ENCODE results near the gene TRIM43. TPM values are rescaled to one million over a fixed set of nuclear protein-coding genes. Genes with fewer than 3 reads are reported as not detected.
"Not testable (repeated sequence)": the region's sequence is repeated elsewhere in the genome, so short reads cannot be mapped to it uniquely, and the experiment has no call there.

TRIM43 gene
- polyA plus RNA-seq (ENCODE audit: insufficient read length), result 0.62 TPM
- long read RNA-seq, donor 1, result 0 reads
- long read RNA-seq, donor 2, result 0 reads
- long read RNA-seq, donor 3, partial matches to known transcripts, result 0 of 1 reads
- long read RNA-seq, donor 3, other reads (novel, unspliced or antisense), result 0 of 1 reads
- long read RNA-seq, donor 4, result 0 reads
- long read RNA-seq, donor 5, result 0 reads
- long read RNA-seq, donor 6, result 0 reads
- long read RNA-seq, donor 7, result 0 reads
- long read RNA-seq, donor 8, result 0 reads

- DNase-seq, result not testable (repeated sequence)
These were observed at the start of gene TRIM43 for GRCh38 chr2:95591701-95592100. TRIM43 (plus strand) TSS chr2:95592001; CDS start chr2:95594024, 2,023 bp downstream.

- no peak for DNase-seq
These were observed 40.7 kb upstream of the TRIM43 start for GRCh38 chr2:95551055-95551568.

DNA sequence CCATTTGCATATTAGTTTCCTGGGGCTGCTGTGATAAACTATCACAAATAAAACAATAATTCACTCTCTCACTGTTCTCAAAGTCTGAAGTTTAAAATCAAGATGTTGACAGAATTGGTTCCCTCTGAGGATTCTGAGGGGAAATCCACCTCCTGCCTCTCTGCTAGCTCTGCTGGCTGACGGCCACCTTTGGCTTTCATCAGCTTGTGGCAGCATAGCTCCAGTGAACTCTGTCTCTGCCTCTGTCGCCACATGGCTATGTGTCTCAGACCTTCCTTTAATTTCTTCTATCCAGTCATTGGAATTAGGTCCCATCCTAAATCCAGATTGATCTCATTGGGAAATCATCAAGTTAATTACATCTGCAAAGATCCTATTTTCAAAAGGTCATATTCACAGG lies 38.9 kb upstream of the TRIM43 start:
- no peak for DNase-seq

GRCh38 chr2:95569170-95569569 lies 22.6 kb upstream of the TRIM43 start:
- no peak for DNase-seq

DNA sequence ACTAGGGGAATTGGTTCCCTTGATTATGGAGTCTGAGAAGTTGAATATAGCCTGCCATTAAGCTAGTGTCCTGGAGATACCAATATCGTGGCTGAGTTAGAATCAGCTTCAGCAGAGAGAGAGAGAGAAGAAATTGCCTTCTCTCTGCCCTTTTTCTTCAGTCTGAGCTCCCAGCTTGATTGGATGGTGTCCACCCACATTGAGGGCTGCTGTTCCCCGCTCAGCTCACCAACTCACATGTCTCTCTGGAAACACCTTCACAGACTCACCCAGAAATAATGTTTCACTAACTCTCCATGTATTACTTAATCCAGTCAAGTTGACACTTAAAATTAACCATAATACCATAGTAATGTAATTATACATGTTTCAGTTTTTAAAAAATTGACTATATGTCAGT lies 17.9 kb upstream of the TRIM43 start:
- DNase-seq, result no peak

DNA sequence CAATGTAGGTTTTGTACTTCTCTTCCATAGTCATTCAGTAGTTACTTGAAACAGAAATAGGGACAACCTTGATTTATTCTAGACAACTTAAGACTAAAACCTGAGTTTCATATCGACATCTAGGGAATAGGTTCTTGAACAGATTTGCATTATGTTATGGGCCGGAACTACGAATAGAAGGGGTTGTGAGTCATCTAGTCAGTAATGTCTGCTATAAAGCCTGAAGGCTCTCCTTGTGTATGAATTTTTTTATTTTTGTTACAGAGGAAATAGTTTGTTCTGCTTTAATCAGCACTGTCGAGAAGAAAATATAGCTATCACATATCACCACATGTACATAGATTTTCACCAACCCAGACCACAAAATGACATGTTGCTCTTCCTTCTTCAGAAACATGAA lies 17.3 kb upstream of the TRIM43 start:
- no peak for DNase-seq

GRCh38 chr2:95575857-95576256 lies 15.9 kb upstream of the TRIM43 start:
- DNase-seq, result no peak

DNA sequence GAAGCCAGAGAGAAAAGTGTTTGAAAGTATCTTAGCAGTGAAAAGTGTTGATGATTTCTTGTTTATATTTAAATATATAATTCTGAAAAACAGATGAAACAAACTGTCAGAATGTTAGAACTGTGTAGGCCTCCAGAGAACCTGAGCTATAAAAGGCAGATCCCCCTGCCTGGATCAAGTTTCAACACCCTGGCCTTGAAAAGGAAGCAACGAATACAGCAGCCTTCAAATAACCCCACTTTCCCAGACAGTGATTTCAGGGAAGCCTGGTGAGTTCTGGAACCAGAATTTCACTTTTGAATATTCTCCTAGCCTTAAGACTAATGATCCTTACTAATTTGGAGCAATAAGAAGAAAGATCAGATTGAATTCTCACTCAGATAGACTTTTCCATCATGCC lies 13.3 kb upstream of the TRIM43 start:
- DNase-seq, result peak; percentile 28

DNA sequence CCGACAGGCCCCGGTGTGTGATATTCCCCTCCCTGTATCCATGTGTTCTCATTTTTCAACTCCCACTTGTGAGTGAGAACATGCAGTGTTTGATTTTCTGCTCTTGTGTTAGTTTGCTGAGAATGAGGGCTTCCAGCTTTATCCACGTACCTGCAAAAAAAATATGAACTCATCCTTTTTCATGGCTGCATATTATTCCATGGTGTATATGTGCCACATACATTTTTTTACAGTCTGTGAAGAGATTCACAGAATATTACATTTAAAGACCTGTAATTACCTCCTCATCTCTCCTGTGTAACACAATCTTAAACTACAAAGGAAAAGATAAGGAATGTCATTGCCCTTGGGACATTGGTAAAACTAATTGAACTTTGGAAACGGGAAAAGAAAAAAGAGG lies 8.3 kb upstream of the TRIM43 start:
- not testable (repeated sequence) for DNase-seq

- peak; percentile 17 for DNase-seq
These were observed 7.5 kb upstream of the TRIM43 start for GRCh38 chr2:95584321-95584720.

DNA sequence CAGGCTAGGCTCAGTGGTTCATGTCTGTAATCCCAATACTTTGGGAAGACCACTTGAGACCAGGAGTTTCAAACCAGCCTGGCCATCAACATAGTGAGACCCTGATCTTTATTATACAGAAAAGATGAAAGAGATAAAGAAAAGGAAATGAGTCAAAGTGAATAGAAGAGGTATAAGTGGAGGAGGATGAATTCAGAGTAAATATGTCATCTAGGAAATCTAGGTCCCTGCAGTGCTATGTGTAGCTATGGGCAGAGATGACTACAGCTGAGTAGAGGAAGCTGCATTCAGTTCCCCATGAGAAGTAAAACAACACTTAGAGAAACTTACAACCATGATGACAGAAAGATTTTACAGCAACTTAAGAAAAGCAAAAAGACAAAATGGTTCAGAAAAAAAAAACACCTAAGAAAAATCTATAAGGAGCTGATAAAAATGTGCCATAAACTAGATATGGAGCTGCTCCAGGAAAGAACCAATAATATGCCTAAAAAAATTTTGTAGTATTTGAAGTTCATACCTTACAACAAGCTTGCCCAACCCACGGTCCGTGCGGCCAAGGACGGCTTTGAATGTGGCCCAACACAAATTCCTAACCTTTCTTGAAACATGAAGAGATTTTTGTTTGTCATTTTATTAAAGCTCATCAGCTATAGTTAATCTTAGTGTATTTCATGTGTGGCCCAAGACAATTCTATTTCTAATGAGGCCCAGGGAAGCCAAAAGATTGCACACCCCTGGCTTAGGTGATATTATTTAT lies 1.8 kb upstream of the TRIM43 start:
- DNase-seq, result not testable (repeated sequence)

DNA sequence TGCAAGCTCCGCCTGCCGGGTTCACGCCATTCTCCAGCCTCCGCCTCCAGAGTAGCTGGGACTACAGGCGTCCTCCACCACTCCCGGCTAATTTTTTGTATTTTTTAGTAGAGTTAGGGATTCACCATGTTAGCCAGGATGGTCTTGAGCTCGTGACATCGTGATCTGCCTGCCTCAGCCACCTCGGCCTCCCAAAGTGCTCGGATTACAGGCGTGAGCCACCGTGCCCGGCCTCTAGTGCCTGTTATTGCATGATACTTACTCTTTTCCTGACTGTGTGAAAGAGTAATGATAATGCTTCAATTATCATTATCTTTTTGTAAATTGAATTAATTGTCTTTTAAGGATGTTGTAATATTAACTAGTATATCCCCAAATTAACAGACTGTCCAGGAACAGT lies 1.2 kb downstream of the TRIM43 start:
- DNase-seq, result not testable (repeated sequence)

- not testable (repeated sequence) for DNase-seq
These were observed 3.2 kb downstream of the TRIM43 start for GRCh38 chr2:95595012-95595411.

DNA sequence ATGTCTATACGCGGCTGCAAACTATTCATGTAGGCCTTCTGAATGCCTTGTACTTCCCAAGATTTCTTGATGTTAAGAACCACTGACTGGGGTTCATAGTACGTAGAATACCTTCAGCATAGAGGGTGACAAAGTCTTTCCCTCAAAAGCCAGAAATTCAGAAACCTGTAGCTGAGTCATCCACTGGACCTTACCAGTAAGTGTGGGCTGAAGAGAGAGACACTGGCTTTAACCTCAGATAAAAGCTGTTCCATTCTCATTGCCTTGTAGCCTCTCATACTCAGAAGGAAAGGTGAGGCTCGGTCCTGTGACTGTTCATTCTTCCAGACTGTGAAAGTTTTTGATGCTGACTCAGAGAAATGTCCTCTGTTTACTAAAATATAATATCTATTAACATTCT lies 9.5 kb downstream of the TRIM43 start:
- DNase-seq, result not testable (repeated sequence)

DNA sequence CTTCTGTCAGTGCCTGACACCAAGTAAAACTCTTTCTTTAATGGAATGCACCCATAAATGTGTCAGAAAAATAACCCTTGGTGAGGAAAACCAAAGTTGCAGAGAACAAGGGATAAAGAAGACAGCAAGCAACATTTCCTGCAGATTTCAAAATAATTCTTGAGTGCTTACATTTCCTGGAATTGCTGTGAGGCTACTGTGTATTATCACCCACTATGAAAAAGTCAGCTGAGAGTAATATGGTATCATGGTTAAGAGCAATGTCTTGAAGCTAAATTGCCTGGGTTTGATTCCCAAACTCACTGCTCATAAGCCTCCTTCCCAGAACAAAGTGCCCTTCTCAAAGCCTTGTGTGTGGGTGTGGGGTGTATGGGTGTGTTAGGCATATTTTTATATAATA lies 10.3 kb downstream of the TRIM43 start:
- DNase-seq, result not testable (repeated sequence)

DNA sequence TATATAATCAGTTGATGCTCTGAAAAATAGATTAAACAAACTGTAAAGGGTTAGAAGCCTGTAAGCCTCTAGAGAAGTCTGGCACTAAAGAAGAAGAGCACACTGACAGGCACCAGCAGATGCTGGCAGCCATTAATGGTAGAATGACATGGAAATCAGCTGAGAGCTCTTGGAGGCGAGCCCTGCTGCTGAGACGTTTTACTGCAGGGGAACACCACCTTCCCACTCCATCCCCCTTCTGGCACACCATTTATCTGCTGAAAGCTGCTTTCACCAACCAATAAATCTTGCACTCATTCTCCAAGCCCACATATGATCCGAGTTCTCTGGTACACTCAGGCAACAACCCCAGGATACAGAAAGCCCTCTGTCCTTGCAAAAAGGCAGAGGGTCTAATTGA lies 16.6 kb downstream of the TRIM43 start:
- DNase-seq, result not testable (repeated sequence)

DNA sequence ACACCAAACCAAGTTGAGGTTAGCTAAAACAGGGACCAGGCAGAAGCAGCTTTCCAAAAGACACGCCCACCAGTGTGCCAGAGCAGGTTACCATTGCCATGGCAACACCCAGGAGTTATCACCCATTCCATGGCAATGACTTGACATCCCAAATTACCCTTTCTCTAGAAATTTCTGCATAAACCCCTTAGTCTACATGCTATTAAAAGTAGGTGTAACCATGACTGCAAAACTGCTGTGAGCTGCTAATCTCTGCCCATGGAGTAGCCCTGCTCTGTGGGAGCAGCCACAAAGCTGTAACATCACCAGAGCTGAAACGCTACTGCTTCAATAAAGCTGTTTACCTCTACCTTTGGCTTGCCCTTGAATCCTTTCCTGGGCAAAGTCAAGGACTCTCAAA lies 18.0 kb downstream of the TRIM43 start:
- not testable (repeated sequence) for DNase-seq

GRCh38 chr2:95613048-95613447 lies 21.2 kb downstream of the TRIM43 start:
- DNase-seq, result not testable (repeated sequence)

DNA sequence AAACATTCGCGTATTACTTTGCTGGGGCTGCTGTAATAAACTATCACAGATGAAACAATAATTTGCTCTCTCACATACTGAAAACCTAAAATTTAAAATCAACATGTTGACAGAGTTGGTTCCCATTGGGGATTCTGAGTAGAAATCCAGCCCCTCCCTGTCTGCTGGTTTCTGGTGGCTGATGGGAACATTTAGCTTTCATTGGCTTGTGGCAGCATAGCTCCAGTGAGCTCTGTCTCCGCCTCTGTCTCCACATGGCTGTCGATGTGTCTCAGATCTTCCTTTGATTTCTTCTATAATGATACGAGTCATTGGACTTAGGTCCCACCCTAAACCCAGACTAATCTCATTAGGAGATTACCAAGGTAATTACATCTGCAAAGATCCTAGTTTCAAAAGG lies 30.9 kb downstream of the TRIM43 start:
- not testable (repeated sequence) for DNase-seq

GRCh38 chr2:95630987-95631386 lies 39.2 kb downstream of the TRIM43 start:
- DNase-seq, result not testable (repeated sequence)

DNA sequence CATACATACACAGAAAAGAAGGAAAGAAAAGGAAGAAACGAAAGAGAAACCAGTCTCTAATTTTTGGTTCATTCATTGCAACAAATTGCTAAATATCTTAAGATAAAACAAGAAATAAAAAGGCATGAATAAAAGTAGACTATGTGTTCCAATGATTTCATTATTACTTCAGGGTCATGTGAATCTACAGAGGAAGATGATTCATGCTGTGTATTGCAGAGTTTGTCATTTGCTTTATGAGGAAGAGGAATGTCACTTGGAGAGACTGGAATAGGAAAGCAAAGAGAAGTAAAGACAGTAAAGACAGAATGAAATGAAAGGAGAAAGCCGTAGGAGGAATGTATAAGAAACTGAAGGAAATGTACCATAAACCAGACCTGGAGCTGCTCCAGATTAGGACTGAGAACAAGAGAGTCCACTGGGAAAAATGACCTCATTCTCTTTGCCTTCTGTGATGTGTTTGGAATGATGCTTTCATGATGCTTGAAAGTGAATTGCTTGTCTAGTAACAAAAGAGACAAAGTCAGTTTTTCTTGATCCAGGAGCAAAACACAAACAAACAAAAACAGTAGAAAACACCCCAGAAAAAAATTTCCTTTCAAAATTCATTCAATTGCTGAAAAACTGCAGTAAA lies 41.9 kb downstream of the TRIM43 start:
- not testable (repeated sequence) for DNase-seq

GRCh38 chr2:95640515-95641288 lies 48.9 kb downstream of the TRIM43 start:
- DNase-seq, result not testable (repeated sequence)

All from left kidney (tissue), 8 donors.